ENCODE data around the gene HPCAL1.

GRCh38 chr2:10312437-10312957 is 9.8 kb downstream of the HPCAL1 start:
- TF ChIP-seq CTCF (conservative IDR thresholded peaks at IDR 0.05; ENCODE audit: low read depth, low read length): no peak
- no peak for TF ChIP-seq RCOR1 (IDR thresholded peaks at IDR 0.05; ENCODE audit: insufficient replicate concordance, low read length)
- TF ChIP-seq POLR2A (IDR thresholded peaks at IDR 0.05; ENCODE audit: low read depth, low read length): no peak
- TF ChIP-seq CEBPB (IDR thresholded peaks at IDR 0.05; ENCODE audit: low read depth, low read length): no peak
- TF ChIP-seq FOS (IDR thresholded peaks at IDR 0.05; ENCODE audit: low read depth, low read length): no peak
- no peak for TF ChIP-seq RFX5 (IDR thresholded peaks at IDR 0.05; ENCODE audit: low read depth, low read length)
- TF ChIP-seq CHD1 (IDR thresholded peaks at IDR 0.05; ENCODE audit: low read depth, low read length): no peak
- no peak for TF ChIP-seq BHLHE40 (IDR thresholded peaks at IDR 0.05; ENCODE audit: low read depth, low read length)
- no peak for TF ChIP-seq MAFK (IDR thresholded peaks at IDR 0.05; ENCODE audit: low read depth, low read length)
- no peak for TF ChIP-seq SMC3 (IDR thresholded peaks at IDR 0.05; ENCODE audit: low read depth, low read length)
- TF ChIP-seq MXI1 (IDR thresholded peaks at IDR 0.05; ENCODE audit: borderline replicate concordance, low read depth, low read length): no peak
- TF ChIP-seq USF2 (IDR thresholded peaks at IDR 0.05; ENCODE audit: low read depth, low read length): no peak
